GM18873 (cell line): ENCODE measurements around the gene SPOPL.
A peak's percentile ranks its signal among the peaks of the same experiment; 100 is the strongest.

ENCODE experiments used
- ATAC-seq: cut with Tn5 transposase; IDR thresholded peaks from one replicate; pipeline ENCODE4 v1.9.1; 2021; ENCODE audit warnings: mild to moderate bottlenecking, moderate library complexity, moderate number of reproducible peaks; ENCODE audit not compliant: unreplicated experiment, low FRiP score

The SPOPL gene

DNA sequence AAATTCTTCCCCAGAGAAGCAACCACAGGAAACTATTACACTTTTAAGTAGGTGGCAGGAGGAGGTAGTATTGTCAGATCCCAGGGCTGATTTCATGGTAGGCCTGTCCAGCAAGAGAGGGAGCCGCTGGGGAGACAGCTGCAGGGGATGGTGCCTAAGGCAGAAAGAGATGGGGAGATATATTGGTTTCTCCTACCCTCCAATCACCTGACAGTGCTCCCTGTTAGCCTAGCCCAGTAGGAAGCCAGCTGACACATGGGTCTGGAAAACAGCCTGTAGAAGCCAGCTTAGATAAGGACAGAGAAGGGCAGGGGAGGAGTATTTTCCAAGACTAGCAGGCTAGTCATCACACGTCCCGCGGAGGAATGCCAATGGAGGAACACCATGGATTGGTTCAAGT lies 8.2 kb upstream of the SPOPL start:
- no peak for ATAC-seq

DNA sequence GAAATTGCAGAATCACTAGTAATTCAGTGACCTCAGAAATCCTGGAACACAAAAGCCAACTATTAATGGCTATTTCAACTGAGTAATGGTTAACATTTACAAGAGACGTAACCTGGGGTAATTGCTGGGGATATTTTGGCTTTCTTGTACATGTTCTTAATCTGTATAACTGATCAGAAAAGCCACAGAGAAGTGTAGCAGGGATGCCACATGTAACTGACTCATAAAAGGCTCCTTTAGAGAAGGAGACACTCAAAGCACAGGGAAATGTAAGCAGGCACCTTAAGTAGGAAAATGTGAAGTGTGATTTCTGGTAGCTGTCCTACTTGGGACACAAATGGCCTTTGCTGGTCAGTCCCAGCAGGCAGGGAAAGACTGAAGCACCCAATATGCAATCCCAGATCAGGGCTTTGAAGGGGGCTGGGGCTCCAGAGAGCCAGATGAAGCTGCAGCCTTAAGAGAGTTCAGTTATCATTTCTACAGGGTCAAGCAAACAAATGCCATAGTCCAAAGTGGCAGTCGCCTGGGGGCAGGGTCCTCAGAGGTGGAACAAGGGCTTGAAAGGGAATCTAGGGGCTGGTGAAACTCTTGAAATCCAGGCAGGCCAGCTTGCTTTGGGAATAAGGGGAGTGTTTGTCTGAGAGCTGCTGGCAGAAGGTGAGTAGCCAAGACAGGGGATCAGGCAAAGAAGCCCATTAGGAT lies 7.2 kb upstream of the SPOPL start:
- ATAC-seq: no peak

DNA sequence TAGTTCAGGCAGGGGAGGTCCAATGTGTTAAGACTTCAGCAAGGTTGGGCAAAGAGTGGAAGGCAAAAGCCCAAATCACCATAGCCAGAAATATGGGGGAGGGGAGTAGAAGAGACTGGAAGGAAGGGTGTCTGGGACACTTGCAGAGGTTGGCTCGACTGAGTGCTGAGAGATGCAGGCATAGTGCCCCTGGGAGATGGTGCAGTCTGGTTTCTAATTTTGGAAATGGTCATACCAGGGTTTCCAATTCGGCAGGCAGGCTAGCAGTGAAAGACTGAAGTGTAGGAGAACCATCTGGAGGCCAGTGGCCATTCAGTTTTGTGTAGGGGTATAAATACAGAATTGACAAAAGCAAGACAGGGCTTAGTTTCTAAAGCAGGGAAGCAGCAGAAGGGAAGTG lies 6.2 kb upstream of the SPOPL start:
- ATAC-seq: no peak

DNA sequence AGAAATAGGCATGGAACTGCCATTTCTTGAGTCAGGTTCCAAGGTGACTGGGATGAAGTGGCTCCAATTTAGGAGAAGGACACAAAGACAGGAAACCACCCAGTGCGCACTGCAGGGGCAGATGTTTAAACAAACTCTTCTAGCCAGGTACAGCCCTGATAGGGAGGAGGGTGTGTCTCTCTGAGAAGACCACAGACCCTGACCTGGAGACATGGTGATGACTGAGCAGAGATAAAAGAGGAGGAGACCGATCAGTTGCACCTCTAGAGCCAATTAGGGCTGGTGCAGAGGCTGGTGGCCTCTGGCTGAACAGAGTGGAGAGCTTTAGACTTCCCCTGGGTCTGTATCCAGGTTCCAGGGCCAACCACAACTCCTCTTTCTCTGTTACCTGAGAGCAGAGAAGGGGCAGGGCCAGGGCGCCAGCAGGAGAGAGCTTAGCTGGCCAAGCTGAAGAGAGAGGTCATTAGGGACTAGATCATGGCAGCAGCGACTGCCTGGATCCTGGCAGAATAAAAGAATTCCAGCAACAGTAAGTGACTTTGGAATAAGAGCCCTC lies 5.4 kb upstream of the SPOPL start:
- no peak for ATAC-seq

DNA sequence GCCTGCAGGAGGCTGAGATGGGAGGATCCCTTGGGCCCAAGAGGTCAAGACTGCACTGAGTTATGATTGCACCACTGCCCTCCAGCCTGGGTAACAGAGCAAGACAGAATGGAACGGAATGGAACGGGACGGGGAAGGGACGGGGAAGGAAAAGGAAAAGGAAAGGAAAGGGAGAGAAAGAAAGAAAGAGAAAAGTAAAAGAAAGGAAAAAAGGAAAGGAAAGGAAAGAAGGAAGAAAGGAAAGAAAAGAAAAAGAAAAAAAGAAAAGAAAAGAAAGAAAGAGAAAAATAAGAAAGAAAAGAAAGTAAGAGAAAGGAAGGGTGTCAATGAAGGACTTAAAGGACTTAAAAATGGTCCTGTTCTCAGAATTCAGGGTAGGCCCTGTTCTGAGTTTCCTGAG lies 4.3 kb upstream of the SPOPL start:
- ATAC-seq: no peak

DNA sequence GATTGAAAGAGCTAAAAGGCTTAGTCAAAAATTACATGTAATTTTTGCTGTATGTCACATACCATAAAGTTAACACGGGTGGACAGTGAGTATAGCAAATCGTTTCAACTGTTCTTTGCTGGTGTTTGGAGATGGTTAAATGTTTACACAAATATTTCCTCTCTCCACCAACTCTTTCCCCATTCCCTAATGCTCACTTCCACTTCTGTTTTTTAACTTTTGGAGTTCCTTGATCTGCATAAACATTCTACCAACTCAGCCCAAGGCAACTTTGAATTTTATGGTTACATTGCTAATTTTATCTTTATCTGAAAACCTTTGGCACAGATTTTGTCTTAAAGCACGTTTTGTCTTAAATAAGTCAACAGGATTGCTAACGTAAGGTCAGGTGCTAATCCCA lies 1.9 kb upstream of the SPOPL start:
- no peak for ATAC-seq

DNA sequence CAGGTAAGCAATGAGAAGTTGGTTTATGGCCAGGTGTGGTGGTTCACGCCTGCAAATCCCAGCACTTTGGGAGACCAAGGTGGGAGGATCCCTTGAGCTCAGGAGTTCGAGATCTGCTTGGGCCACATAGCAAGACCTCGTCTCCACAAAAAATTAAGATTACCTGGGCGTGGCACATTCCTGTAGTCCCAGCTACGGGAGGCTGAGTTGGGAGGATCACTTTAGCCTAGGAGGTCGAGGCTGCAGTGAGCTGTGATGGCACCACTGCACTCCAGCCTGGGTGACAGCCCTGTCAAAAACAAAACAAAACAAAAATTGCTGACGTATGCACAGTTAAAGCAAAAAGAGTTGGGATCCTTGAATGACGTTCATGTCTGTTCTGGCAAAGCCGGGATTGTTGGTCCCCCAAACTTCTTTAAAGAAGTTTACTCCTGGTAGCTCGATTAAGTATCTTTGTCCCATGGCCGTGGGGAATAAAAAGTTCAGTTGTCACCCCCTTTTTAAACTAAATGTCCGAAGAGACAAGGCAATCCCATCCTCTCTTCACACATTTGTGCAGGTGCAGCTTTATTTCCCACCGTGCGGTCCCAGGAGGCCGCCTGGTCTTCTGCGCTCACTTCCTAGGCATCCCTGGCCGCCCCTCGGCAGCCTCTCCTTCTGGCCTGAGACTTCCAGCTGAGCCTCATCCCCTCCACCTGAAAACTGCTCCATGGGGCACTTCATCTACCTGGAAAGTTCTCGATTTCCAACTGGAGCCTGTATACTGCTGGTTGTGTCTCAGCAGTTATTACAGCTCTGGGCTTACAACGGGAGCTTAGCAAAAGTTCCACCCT lies 762 bp upstream of the SPOPL start:
- ATAC-seq: no peak

DNA sequence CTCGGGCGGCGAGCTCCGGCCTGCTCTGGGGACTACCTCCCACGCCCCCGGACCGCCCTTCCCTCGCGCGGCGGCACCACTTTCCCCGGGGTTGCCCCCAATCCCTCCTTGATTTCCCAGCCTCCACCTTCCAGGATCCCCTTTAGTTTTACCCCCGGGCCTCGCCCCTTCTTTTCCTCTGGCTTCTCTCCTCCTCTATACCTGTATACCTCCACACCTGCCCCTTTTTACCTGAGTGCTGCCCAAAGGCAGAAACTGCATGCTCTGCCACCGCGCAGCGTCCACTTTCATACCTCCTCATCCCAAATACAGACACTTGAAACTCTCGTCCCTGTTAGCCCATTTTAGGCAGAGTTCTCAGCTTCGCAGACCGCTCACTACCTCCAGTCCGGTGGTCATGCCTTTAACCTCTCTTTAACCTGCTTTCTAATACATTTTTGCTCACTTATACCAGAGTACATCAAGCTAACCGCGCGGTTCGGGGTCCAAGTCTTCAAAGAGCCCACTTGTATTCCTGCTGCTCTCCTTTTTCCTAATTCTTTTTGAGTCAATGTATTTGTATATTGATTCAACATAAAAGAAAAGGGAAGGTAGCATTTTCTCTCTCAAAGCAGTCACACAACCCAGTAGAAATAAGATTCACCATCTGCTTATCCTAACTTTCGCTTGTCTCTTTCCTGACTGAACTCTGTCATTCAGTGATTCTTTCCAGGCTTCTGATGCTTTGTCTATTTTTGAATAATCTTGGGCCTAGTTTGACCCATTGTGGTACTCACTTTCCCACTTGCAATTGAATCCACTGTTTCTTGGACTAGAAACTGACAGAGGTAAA lies 901 bp downstream of the SPOPL start:
- ATAC-seq: peak; percentile 1

DNA sequence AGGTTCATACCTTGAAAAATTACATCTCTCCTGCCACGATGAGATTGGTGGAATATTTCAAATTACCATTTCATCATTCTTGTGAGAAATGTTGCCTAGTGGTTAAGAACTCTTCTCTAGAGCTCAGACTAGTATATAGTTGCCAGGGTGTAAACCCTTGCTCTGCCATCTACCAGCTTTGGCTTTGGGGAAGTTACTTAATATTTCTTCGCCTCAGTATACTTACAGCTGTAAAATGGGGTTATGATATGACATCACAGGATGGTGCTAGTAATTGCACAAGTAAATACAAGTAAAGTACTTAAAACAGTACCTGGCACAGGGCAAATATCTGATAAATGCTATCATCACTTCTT lies 1.5 kb downstream of the SPOPL start:
- ATAC-seq: no peak

DNA sequence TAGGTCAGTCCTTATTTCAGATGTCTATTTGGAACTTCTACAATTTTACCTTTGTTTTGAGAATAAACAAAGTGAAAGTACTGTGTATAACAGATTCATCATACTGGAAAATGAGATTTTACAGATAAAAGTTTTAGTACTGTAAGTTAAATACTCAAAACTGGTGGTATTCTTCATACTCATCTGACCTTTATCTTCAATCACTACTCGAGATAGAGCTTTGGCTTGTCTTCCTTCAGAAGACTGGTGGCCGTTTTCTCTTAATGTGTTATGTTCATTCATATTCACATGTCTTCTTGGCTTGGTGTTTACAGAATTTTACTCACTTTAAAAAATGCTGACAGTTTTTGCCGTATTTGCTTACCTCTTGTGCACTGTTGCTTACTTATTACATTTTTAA lies 2.1 kb downstream of the SPOPL start:
- ATAC-seq: no peak

DNA sequence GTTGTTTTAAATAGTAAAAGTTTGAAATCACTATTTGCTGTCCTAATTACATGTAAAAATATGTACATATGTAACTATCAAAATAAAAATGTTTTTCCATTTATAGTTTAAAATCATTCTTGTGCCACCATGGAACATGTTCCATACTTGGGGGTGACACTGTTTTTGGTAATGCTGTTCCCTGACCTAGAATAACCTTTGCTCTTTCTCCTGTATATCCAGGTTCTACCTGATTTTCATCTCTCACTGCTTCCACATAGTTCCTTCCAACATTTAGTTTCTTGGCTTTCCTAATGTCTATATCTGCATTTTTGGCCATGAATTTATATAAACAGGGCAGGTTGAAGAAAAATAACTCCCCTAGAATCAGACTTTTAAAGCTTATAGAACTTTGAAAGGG lies 2.5 kb downstream of the SPOPL start:
- ATAC-seq: no peak

DNA sequence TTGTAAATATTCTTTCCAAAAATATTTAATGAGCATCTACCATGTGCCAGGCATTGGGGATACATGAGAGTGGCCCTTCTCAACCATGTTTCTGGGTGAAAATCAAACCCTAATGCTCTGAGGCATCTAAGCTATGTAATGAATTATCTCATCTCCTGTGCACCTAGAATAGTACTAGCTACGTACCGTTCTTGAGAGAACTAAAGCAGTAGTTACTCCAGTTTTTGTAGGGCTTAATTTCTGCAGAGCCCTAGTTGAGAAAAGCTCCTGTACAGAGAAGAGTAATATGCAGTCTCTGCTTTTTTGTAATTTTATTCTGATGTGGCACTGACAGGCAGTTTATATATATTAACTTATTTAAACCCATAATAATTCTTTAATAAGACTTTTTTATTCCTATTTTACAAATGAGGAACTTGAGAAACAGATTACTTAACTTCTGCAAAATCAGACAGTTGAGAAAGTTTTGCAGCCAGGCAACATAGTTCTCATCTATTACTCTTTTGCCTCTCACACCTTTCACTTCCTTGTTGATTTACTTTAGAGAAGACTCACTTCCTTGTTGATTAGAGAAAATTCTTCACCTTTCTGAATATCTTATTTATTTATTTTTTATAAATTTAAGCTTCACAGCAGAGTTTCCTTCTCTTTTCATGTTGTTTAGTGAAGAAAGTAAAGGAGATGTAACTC lies 3.1 kb downstream of the SPOPL start:
- ATAC-seq: peak; percentile 32

DNA sequence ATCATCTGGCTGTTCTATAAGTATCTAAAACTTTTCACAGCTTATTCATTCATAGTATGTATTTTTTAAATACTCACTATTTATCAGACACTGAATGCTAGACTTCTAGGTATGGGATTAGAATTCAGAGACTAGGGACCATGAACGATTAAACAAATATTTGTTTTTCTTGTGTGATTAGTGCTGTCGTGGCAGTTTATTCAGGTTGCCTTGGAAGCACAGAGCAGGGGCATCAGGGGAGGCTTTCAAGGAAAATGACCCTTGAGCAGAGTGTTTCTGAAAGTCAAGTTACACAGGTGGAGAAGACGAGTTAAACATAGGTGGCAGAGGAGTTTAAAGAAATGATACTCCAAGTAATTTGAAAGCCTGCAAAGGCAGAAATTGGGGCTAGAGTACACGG lies 5.7 kb downstream of the SPOPL start:
- ATAC-seq: no peak

DNA sequence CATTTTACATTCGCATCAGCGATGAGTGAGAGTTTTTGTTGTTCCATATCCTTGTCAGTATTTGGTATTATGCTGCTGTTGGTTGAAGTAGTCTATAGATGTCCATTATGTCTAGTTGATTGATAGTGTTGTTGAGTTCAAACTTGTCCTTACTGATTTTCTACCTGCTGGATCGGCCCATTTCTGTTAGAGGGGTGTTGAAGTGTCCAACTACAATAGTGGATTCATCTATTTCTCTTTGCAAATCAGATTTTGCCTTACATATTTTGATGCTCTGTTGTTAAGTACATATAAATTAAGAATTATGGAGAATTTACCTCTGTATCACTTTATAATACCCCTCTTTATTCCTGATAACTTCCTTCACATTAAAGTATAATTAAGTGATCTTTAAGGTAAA lies 8.7 kb downstream of the SPOPL start:
- ATAC-seq: no peak

DNA sequence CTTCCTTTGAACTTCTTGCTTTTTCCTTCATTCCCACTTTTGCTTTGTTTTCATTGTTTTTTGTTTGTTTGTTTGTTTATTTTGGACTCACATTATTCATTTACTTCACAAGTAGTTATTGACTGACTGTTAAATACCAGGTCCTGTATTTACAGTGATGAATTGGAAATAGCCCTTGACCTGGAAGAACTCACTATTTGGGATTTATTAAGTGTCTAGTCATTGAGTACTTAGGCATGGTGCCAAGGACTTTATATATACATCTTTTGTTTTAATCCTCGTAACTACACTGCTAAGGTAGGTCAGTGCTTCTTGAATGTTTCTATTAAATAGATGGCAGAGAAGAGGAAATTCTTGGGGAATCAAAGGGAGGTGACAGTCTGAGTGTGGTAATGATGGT lies 11.1 kb downstream of the SPOPL start:
- no peak for ATAC-seq

DNA sequence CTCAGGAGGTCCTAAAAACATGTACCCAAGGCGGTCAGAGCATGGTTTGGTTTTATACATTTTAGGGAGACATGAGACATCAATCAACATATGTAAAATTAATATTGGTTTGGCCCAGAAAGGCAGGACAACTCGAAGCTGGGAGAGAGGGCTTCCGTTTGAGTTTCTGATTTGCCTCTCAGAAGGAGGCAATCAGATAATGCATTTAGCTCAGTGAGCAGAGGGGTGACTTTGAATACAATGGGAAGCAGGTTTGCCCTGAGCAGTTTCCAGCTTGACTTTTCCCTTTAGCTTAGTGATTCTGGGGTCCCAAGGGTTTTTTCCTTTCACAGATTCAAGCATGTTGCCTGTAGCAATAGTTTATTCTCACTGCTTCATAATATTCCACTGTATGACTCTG lies 12.6 kb downstream of the SPOPL start:
- ATAC-seq: no peak

DNA sequence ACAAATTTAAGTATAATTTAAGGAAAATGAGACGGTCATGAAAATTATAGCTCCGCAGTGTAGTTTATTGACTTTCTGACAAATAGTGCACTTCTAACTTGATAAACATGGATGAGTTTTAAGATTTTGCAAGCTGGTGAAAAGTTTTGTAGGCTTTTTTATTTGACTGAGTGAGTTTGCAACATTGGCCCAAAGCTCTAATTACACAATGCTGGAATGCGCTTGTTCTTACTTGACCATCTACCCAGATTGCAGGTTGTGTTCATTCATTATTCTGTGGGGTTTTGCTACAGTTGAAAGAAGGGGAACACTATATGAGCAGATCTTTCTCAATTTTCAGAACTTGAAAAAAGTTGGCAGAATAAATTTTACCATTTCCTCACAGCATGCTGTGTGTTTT lies 13.5 kb downstream of the SPOPL start:
- ATAC-seq: no peak

DNA sequence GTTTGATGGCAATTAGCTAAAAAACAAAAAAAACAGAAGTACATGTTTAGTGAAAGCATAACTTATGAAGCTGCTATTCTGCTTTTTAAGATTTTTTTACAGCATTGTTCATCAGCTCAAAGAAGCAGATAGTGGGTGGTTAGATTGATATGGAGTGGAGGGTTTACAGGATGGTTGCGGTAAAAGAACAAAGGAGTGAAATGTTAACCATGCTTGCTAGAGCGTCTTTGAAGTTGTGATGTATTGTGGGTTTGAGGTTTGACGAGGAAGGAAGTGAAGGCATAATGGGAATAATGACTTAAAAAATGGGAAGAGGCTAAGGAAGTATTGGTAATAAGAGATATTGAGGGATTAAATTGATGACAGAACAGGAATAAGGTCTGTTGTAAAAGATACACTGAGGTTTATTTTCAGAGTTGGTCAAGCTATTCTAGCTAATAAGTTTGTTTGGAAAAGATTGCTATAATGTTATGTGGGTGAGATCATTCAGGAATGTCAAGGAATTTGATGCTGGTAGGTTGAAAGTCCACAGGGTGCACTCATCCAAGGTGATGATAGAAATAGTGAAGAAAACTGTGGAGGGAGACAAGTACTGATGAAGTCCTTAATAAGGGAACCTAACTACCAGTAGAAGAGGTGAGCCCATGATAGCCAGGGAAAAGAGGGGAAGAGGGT lies 14.6 kb downstream of the SPOPL start:
- no peak for ATAC-seq

DNA sequence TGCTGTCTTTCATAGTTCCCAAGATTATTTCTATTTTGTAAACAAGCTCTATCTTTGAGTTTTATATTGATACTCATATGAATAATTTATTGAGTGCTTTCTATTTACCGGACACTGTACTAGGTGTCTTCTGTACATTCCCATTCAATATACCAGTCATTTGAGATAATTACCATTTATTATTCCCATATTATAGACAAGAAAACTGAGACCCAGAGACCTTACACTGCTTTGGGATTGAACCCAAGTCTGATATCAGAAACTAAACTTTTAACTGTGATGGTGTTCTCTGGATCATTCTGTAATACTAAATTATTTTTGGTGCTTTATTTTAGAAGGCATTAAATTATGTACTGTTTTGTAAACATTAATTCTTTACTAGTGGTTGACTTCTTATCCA lies 17.3 kb downstream of the SPOPL start:
- ATAC-seq: no peak

DNA sequence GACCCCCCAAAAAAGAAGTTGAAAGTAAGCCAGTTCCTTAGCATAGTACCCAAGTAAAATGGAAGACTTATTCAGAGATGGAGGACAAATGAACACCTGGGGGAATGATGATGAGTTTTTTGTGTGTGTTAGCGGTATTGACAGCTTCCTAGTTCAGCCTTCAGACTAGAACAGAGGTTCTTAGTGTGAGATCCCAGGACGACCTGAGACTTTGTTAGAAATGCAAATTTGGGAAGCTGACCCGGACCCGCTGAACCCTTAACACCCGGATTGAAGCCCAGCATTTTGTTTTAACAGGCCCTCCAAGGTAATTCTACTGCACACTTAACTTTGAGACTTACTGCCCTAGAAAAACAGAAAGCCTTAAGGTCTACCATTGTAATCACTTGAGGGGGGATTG lies 20.3 kb downstream of the SPOPL start:
- ATAC-seq: no peak
